NCI-H345 (cell line): ENCODE measurements around the gene JMJD7.

Experiments
- DNase-seq: peaks from one replicate; lab custom pipeline; 2025; lab: John Stamatoyannopoulos, UW

The JMJD7 gene

DNA sequence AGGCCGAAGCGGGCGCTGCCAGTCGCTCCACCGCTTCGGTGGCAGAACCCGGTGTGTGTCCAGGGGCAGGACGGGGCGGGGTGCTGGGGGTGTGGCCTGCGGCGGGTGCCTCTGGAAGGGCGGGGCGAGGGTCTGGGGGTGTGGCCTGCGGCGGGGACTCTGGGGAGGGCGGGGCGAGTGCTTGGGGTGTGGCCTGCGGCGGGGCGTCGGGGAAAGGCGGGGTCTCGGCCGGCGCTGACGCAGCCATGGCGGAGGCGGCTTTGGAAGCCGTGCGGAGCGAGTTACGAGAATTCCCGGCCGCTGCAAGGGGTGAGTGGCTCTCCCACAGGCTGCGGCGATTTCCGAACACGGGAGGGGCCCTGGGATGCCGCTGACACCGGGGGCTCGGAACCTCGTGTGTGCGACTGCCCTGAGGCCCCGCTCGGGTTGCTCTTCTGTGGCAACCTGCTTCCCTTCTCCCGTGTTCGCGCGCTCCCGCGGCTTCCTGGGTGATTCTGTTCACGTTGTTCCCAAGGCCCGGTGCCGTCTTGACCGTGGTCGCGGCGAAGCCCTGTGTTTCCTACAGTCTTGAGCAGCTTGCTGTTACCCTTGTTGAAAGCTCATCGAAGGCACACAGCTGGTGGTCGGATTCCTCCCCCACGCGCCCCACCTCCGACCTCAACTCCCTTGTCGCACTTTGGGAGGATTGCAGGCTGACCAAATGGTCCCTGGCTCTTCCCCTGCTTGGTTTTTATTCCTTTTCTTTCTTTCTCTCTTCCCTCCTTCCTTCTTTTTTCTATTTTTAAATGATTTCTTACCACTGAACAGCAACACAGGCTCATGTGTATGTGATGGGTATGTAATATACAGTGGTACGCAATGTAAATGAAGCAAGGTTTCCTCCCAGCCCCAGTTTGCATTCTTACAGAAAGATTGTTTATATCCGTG, at the start of gene JMJD7:
TSS of gene JMJD7 (plus strand) at position 213 of the 927 bp plus-strand sequence. CDS start at position 246, 33 bp downstream.
- peak; percentile 84 for DNase-seq

- no peak for DNase-seq
These were observed 49.4 kb upstream of the JMJD7 start for GRCh38 chr15:41778521-41778920.

DNA sequence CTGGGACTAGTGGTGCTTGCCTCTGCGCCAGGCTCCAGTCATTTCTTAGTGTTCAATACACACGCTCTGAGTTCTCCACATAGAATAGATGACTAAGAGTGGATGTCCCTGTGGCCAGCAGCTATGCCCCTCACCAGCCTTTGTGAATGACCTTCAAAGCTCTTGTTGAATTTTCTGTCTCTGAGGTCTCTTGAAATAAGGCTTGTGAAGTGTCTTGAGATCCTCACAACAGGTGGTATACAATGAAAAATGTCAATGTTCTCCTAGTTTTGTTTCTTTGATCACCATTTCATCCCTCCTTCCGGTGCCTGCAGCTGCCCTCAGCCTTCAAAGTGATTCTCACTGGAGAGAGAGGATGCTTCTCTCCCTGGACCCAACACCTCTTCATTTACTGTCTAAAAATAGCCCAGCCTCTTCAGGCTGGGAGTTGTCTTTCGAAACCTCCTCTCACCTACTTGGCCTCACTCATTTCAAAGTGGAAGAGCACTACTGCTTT, 48.2 kb upstream of the JMJD7 start:
- DNase-seq: no peak

DNA sequence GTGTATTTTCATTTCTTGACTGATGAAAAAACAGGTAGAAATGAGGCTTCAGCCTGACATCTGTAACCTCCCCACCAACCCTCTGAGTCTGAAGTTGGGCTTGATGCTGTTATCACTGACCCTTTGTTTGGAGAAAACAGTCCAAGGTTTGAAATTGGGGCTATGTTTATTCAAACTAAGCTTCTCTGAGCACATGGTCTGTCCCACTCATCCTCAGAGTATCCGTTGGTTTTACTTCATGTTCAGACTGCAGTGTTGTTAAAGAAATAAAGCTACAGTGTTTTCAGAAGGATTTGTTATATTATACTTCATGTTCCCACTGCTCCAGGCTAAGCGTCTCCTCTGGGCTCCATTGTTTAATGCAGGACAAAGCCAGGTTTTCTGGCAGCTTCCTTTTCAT, 47.6 kb upstream of the JMJD7 start:
- DNase-seq: no peak

DNA sequence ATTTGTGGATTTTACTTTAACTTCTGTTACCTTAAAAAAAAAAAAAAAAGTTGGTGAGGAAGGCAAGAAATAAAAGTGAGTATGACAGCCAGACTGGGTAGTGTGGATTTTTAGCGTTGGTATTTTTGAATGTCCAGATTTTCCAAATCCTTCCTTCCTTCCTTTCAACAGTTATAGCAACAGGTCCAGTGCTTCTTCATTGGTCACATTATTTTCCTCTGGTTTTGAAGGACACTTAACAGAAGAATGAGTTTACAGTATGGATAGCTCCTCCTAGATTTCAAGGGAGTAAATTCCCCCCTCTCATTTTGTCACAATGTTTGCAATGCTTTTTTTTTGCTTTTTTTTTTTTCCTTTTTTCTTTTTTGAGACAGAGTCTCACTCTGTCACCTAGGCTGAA, 47.2 kb upstream of the JMJD7 start:
- DNase-seq: no peak

GRCh38 chr15:41782371-41783282, 45.3 kb upstream of the JMJD7 start:
- no peak for DNase-seq

GRCh38 chr15:41783296-41783695, 44.6 kb upstream of the JMJD7 start:
- no peak for DNase-seq

DNA sequence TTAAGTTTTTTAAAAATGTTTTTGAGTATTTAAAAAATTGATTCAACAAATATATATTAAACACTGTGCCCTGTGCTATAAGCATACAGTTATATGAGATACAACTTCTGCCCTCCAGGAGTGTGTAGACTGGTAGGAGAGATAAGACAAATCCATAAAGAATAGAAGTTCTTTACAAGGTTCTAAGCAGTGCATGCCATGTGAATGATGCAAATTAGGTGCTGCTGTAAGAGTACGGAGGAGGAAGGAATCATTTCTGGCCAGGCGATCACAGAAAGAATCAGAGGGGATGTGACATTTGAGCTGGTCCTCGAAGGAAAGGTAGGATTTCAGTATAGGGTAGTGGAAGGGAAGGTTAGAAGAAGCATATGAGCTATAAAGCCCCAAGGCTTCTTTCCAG, 39.6 kb upstream of the JMJD7 start:
- DNase-seq: no peak

DNA sequence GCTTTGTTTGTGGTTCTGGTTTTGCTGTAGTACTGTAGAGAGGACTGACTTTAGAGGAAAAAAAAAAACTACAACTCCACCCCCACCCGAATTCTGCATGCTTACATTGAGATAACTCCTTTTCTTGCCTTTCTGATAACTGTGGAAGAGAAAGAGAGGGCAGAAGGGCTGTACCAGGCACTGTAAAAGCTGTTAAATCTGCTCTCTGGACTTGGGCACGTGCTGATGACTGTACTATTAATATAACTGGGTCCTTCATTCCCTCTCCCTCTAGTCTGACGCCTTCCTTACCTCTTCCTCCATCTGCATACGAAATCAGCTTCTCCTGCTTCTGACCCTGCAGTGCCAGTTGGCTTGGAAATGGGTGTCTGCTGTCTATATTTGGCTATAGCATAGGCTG, 38.7 kb upstream of the JMJD7 start:
- DNase-seq: no peak

GRCh38 chr15:41789662-41790061, 38.2 kb upstream of the JMJD7 start:
- no peak for DNase-seq

DNA sequence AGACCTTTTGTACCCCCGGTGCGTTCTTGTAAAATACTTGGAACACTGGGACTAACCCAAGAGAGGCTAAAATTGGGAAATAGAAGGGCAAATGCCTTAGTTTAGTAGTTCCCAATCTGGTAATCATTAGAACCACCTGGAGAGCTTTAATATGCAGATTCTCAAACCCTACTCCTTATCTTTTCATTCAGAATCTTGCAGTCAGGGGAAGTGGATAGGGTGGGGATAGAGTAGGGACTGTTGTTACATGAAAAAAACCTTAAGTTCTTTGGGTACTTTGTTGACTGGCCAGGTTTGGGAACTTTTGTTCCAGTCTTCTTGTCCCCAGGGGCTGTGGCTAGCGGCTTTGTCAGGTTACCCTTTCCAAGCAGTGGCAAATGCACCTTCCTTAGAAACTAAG, 37.7 kb upstream of the JMJD7 start:
- DNase-seq: no peak

- no peak for DNase-seq
These were observed 36.9 kb upstream of the JMJD7 start for GRCh38 chr15:41790756-41791546.

DNA sequence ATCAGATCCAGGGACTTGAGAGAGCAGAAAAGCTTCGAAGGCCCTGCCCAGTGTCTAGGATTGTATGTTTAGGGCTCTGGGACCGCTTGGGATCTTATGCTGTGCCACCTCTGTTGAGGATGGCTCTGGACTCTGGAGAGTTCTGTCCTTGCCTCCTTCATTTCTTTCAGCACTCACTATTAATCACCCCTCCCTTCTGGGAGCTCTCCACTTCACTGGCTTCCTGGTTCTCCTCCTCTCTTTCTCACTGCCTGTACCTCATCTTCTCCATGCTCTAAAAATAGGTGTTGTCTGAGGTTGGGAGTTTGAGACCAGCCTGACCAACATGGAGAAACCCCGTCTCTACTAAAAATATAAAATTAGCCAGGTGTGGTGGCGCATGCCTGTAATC, 36.4 kb upstream of the JMJD7 start:
- no peak for DNase-seq

GRCh38 chr15:41792000-41792637, 35.8 kb upstream of the JMJD7 start:
- DNase-seq: peak; percentile 47

GRCh38 chr15:41794081-41794480, 33.8 kb upstream of the JMJD7 start:
- no peak for DNase-seq

GRCh38 chr15:41795996-41796856, 31.7 kb upstream of the JMJD7 start:
- DNase-seq: no peak

GRCh38 chr15:41797201-41797944, 30.5 kb upstream of the JMJD7 start:
- no peak for DNase-seq

DNA sequence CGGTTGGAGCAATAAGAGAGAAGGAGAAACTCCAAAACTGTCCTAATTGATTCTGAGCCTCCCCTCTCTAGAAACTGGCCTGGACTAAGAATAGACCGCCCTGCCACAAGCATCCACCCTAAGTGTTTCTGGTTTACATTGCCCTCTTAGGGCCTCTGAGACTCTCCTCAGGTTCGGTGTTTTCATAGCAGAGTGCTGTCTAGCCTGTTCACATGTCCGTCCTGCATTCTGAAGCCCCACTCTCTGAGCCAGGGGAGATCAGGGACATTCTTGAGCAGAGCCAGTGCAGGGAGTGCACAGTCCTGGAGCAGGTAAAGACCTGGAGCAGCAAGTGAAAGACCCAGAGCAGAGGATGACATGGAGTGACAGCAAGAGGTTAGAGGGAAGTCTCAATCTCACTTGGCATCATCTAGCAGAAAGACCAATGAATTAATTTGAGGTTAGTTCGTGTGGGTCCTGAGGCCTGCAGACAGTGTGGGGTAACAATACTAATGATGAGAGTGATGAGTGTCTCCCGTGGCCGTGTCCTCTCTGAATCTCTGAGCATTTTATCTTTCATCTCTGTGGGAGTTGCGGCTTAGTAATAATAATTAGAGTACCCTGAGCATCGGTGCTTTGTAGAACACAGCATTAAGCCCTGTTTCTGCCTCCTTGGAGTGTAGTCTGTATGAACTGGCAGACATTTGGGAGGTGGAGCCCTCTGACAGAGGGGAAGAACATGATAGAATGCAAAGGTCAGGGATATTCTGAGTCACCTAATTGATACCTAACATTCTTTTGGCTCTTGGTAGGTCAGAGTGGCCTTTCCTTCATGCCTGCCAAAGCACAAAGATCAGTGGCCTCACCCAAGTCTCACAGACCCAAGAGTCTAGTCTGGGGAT, 29.0 kb upstream of the JMJD7 start:
- no peak for DNase-seq

DNA sequence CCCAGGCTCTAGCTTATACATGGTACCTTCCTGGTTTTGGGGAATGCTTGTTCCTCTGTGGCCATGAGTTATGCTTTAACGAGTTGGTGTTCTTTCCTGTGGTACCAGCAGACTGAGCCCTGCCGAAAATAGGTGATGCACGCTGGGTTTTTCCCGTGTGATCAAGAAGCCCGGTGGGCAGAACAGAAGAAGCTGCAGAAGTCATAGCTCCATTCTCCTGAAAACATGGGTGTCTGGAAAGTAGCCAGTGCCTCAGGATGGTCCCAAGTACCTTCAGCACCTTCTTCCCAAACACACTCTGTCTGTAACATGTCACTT, 28.4 kb upstream of the JMJD7 start:
- DNase-seq: no peak
